HG02623 (cell line): Measurements from ENCODE around the gene RTL3.

ENCODE experiments used
- ATAC-seq: cut with Tn5 transposase; IDR thresholded peaks from one replicate; pipeline ENCODE4 v1.9.1; 2021; ENCODE audit warnings: moderate library complexity; ENCODE audit not compliant: unreplicated experiment

Gene RTL3

DNA sequence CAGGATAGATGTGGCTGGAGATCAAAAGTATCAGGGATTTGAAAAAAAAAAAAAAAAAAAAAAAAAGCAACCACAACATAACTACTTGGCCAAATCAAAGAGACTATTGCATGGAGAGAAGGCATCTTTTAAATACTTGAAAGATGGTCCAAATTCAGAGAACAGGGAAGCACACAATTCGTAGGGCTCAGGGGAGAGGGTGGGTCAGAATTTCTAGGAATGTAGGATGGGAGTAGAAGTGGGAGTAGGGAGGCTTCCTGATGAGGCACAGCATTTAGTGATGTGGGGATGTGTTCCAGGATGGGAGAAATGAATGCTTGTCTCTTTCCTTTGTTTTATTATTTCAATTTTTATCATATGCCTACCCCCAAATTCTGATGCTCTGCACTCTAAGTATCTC lies 36.3 kb downstream of the RTL3 start:
- ATAC-seq, result no peak

- no peak for ATAC-seq
Observed at GRCh38 chrX:78619834-78620233, 39.3 kb downstream of the RTL3 start.

DNA sequence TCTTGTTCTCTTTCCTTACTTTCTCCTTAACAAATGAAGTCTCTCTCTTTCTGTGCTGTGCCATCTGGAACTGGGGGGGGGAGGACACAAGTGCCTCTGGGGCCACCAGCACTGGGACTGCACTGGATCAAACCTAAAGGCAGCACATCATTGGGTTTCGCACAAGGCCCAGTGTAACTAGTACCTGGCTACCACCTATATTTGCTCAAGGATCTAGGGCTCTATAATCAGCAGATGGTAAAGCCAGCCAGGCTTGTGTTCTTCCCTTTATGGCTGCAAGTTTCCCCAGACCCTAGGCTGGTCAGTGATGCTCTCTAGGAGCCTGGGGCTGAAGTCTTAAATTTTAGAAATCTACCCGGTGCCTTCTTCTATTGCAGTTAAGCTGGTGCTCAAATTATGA lies 40.1 kb downstream of the RTL3 start:
- no peak for ATAC-seq

- ATAC-seq, result no peak
Observed at GRCh38 chrX:78614264-78614663, 44.9 kb downstream of the RTL3 start.
